Spleen (tissue), 11 donors: ENCODE measurements around the gene NACAD. TPM values are rescaled to one million over a fixed set of nuclear protein-coding genes. Genes with fewer than 3 reads are reported as not detected.
A peak's percentile ranks its signal among the peaks of the same experiment; 100 is the strongest.

Experiments
- DNase-seq: peaks from one replicate; pipeline ENCODE4 v3.0.0-alpha.2; 2020
- H3K27ac ChIP-seq, 8 donors: fragments of 200-600 bp; sonication (generic) in 7 of 8; 1 replicate in 4 of 8; 2 replicates in 4 of 8; pipeline versions ENCODE4 v1.5.0 to v1.8.0; 2016 to 2021; ENCODE audit warnings: inconsistent platforms in 4 of 8, mild to moderate bottlenecking in 4 of 8, moderate library complexity in 1 of 8
- H3K27me3 ChIP-seq, 7 donors: fragments of 200-600 bp; sonication (generic) in 6 of 7; replicated peaks in 1 of 7; 1 replicate in 4 of 7; 2 replicates in 3 of 7; pipeline versions ENCODE4 v1.5.0 to v1.8.0; 2016 to 2021; ENCODE audit warnings: inconsistent platforms in 3 of 7, mild to moderate bottlenecking in 1 of 7
- H3K36me3 ChIP-seq, 6 donors: fragments of 200-600 bp; sonication (generic) in 5 of 6; 1 replicate in 4 of 6; 2 replicates in 2 of 6; pipeline versions ENCODE4 v1.5.0 to v1.8.0; 2016 to 2021; ENCODE audit warnings: inconsistent platforms in 2 of 6
- H3K4me1 ChIP-seq, 6 donors: fragments of 200-600 bp; sonication (generic) in 5 of 6; 1 replicate in 3 of 6; 2 replicates in 3 of 6; pipeline versions ENCODE4 v1.5.0 to v1.8.0; 2016 to 2021; ENCODE audit warnings: inconsistent platforms in 3 of 6
- H3K4me3 ChIP-seq, 8 donors: fragments of 200-600 bp; sonication (generic) in 7 of 8; 1 replicate in 4 of 8; 2 replicates in 4 of 8; pipeline versions ENCODE4 v1.5.0 to v1.8.0; 2016 to 2021; ENCODE audit warnings: inconsistent platforms in 4 of 8, mild to moderate bottlenecking in 4 of 8, moderate library complexity in 2 of 8
- H3K9me3 ChIP-seq, 8 donors: fragments of 200-600 bp; sonication (generic) in 7 of 8; 1 replicate in 4 of 8; 2 replicates in 4 of 8; pipeline versions ENCODE4 v1.5.0 to v1.8.0; 2016 to 2021; ENCODE audit warnings: inconsistent platforms in 4 of 8
- CTCF ChIP-seq, 11 experiments: fragments of 200-600 bp in 7 of 11; fragments of 450-650 bp in 4 of 11; sonication (generic) in 4 of 11; IDR thresholded peaks in 8 of 11; conservative IDR thresholded peaks in 3 of 11; 1 replicate in 7 of 11; 2 replicates in 4 of 11; pipeline versions ENCODE4 v1.4.0 to v1.8.0; 2016 to 2021; ENCODE audit warnings: antibody characterized with exemption in 11 of 11, inconsistent platforms in 4 of 11, mild to moderate bottlenecking in 1 of 11
- POLR2A ChIP-seq, 3 donors: fragments of 450-650 bp; IDR thresholded peaks; one replicate each; pipeline ENCODE4 v1.5.1; 2017; ENCODE audit warnings: antibody characterized with exemption in 3 of 3, mild to moderate bottlenecking in 1 of 3
- POLR2AphosphoS5 ChIP-seq, 3 donors: sonication (generic); formaldehyde crosslinking; IDR thresholded peaks; one replicate each; pipeline ENCODE4 v1.5.1; 2017; ENCODE audit warnings: antibody characterized with exemption in 3 of 3
- WGBS, 5 donors: extraction: QIAGEN DNeasy Blood & Tissue Kit in 3 of 5; methylation state at CpG; one replicate each; pipeline versions ENCODE4 v1.1.5 to v1.1.7; 2013 to 2018; 5-methylcytosine and 5-hydroxymethylcytosine counted together
- intact Hi-C: fragments of 100-400 bp; cut with DNase I; formaldehyde crosslinking; loops from one replicate; pipeline ENCODE4 v1.15.0; 2023; ENCODE audit warnings: low total_unique reads
- polyA plus RNA-seq, 3 donors: library from polyadenylated mRNA; stranded (reverse); fragments of 200-250 nt; gene quantifications; one replicate each; pipeline ENCODE4 v1.2.1, GENCODE V29; 2013
- total RNA-seq, 7 donors: library from RNA; depleted of rRNA in 3 of 7; stranded (reverse); fragments of >200 nt in 3 of 7; fragmentation: NEBNext Ultra II Directional in 4 of 7; extraction: Animal tissue kit (Norgen Biotek cat#: 25700) in 4 of 7; gene quantifications; one replicate each; pipeline versions ENCODE4 v1.1.0 to v1.2.1, GENCODE V29; 2016 to 2021
- donor health status: healthy with polysubstance abuse.
- donor health status: DM: no; HTN: no; CAD: no; lungs with moderate emphysema.
- donor health status: DM: no; HTN: no; CAD: no.
- donor health status: Bipolar disorder and iron deficiency.
- donor health status: healthy.
- donor health status: DM: no; HTN: no; CAD: no.
- donor health status: DM: yes; HTN: yes; CAD: no.

The NACAD gene
- total and polyA plus RNA-seq, 10 donors = 0.30 to 6.2 (median 1.7) TPM

- DNase-seq = peak; percentile 47
- TF ChIP-seq POLR2A (IDR thresholded peaks at IDR 0.05) (no peak), CTCF (IDR thresholded peaks at IDR 0.05 in 8 of 11, conservative IDR thresholded peaks at IDR 0.05 in 3 of 11) (no peak), POLR2AphosphoS5 (IDR thresholded peaks at IDR 0.05) (no peak)
- Histone ChIP-seq H3K4me3 (no peak overlapping the region), H3K27me3 (no peaks in the 10 kb centered on the region), H3K27ac (no peak overlapping the region), H3K4me1 (peaks cover 0 to 11% (median 2%) of the 10 kb centered on the region in 6 donors), H3K9me3 (no peaks in the 10 kb centered on the region), H3K36me3 (no peaks in the 10 kb centered on the region)
- WGBS, 5 donors = 88 to 94% (median 92%) methylated on average over 4 of the region's 4 CpGs
- intact Hi-C loops = loop anchor here (10.0 kb wide), 1 partner anchor 549 kb away; the partner anchor contains the start of gene TMED4
Observed at GRCh38 chr7:45133352-45133751, 44.6 kb upstream of the NACAD start.

- H3K36me3 ChIP-seq = no peaks in the 10 kb centered on the region
Observed at GRCh38 chr7:45132708-45133320, 44.0 kb upstream of the NACAD start.

GRCh38 chr7:45131891-45132290 is 43.1 kb upstream of the NACAD start:
- 69 to 93% (median 86%) methylated on average over 4 of the region's 4 CpGs for WGBS, 5 donors
- H3K4me1 ChIP-seq = peaks cover 0 to 11% (median 2%) of the 10 kb centered on the region in 6 donors
- DNase-seq = peak; percentile 49
- no peaks in the 10 kb centered on the region for H3K27me3 ChIP-seq
- intact Hi-C loops = loop anchor here (10.0 kb wide), 1 partner anchor 547 kb away; the partner anchor contains the start of gene TMED4
- H3K36me3 ChIP-seq = no peaks in the 10 kb centered on the region
- no peaks in the 10 kb centered on the region for H3K9me3 ChIP-seq
- TF ChIP-seq CTCF (IDR thresholded peaks at IDR 0.05 in 8 of 11, conservative IDR thresholded peaks at IDR 0.05 in 3 of 11) (no peak), POLR2AphosphoS5 (IDR thresholded peaks at IDR 0.05) (no peak), POLR2A (IDR thresholded peaks at IDR 0.05) (no peak)
- no peak overlapping the region for H3K4me3 ChIP-seq
- H3K27ac ChIP-seq = no peak overlapping the region

More at GRCh38 chr7:45132708-45133320, 44.0 kb upstream of the NACAD start:
- Histone ChIP-seq H3K4me3 (no peak overlapping the region), H3K27me3 (no peaks in the 10 kb centered on the region), H3K27ac (no peak overlapping the region), H3K9me3 (no peaks in the 10 kb centered on the region), H3K4me1 (peaks cover 0 to 11% (median 2%) of the 10 kb centered on the region in 6 donors)
- DNase-seq = peak; percentile 52
- TF ChIP-seq POLR2AphosphoS5 (IDR thresholded peaks at IDR 0.05) = no peak
- intact Hi-C loops = loop anchor here (10.0 kb wide), 1 partner anchor 548 kb away; the partner anchor contains the start of gene TMED4
- 71 to 87% (median 80%) methylated on average over 8 of the region's 8 CpGs for WGBS, 5 donors

- H3K4me3 ChIP-seq = no peak overlapping the region
- H3K36me3 ChIP-seq = no peaks in the 10 kb centered on the region
- H3K27ac ChIP-seq = no peak overlapping the region
- DNase-seq = peak; percentile 35
- H3K27me3 ChIP-seq = no peaks in the 10 kb centered on the region
- WGBS, 5 donors = 86 to 96% (median 88%) methylated on average over 9 of the region's 9 CpGs
- intact Hi-C loops = loop anchor here (10.0 kb wide), 1 partner anchor 546 kb away; the partner anchor contains the start of gene TMED4
- peaks cover 0 to 6% (median under 1%) of the 10 kb centered on the region in 6 donors for H3K4me1 ChIP-seq
- no peaks in the 10 kb centered on the region for H3K9me3 ChIP-seq
- no peak for TF ChIP-seq POLR2A (IDR thresholded peaks at IDR 0.05)
- no peak for TF ChIP-seq POLR2AphosphoS5 (IDR thresholded peaks at IDR 0.05)
- no peak for TF ChIP-seq CTCF (IDR thresholded peaks at IDR 0.05 in 8 of 11, conservative IDR thresholded peaks at IDR 0.05 in 3 of 11)
Observed at GRCh38 chr7:45130910-45131309, 42.1 kb upstream of the NACAD start.
